ENCODE results near the gene FAM174B.

GRCh38 chr15:92696096-92696495, 40.5 kb upstream of the FAM174B start:
- TF ChIP-seq, protein P1, sequence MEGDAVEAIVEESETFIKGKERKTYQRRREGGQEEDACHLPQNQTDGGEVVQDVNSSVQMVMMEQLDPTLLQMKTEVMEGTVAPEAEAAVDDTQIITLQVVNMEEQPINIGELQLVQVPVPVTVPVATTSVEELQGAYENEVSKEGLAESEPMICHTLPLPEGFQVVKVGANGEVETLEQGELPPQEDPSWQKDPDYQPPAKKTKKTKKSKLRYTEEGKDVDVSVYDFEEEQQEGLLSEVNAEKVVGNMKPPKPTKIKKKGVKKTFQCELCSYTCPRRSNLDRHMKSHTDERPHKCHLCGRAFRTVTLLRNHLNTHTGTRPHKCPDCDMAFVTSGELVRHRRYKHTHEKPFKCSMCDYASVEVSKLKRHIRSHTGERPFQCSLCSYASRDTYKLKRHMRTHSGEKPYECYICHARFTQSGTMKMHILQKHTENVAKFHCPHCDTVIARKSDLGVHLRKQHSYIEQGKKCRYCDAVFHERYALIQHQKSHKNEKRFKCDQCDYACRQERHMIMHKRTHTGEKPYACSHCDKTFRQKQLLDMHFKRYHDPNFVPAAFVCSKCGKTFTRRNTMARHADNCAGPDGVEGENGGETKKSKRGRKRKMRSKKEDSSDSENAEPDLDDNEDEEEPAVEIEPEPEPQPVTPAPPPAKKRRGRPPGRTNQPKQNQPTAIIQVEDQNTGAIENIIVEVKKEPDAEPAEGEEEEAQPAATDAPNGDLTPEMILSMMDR (IDR thresholded peaks at IDR 0.05) = no peak
- no peak for TF ChIP-seq POLR2A (IDR thresholded peaks at IDR 0.05)

All from thyroid gland (tissue), 4 donors.